HG03439 (cell line): ENCODE results near the gene FGGY.
"Not testable (repeated sequence)": the region's sequence is repeated elsewhere in the genome, so short reads cannot be mapped to it uniquely, and the experiment has no call there.

ENCODE experiments used
- ATAC-seq: cut with Tn5 transposase; IDR thresholded peaks from one replicate; pipeline ENCODE4 v1.9.1; 2021; ENCODE audit warnings: mild to moderate bottlenecking, moderate library complexity; ENCODE audit not compliant: unreplicated experiment

FGGY gene

DNA sequence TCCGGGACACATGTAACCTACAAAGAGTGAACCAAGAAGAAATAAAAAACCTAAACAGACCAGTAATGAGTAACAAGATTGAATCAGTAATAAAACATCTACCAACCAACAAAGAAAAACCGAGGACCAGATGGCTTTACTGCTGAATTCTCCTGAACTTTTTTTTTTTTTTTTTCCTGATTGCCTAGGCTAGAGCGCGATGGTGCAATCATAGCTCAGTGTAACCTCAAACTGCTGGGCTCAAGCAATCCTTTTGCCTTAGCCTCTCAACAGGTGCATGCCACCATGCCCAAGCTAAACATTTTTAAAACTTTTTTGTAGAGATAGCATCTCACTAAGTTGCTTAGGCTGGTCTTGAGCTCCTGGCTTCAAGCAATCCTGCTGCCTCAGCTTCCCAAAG, 11.2 kb upstream of the FGGY start:
- ATAC-seq: no peak

DNA sequence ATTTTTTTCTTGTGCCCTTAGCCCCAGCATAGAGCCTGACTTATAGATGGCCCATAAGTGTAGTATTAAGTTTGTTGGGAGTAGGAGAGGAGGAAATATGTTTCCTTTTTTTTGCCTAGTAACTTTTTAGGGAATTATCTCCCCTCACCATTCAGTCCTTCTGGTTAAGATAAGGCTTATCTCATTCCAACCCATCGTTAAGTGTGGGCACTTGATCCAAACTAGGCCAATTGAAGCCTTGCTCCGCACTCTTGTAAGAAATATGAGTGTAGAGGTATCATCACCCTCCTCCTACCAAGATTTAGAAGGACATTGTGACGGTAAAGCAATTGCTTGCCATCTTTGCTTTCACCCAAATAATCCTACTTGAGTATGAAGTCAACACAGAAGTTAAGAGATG, 8.8 kb upstream of the FGGY start:
- no peak for ATAC-seq

DNA sequence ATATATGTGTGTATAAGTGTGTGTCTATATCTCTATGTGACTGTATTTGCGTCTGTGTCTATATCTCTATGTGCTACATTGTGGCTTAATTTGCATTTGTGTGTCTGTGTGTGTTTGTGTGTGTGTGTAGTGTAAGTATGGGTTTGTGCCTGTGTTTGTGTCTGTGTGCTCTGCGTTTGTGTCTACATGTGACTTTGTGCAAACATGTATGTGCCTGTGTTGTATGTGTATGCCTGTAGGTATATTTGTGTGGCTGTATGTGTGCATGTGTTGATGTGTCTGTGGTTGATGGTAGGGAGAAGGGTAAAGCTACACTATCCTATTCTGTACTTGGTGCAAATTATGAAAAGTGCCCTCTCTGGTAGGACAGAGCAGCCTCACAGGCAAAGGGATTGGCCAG, 7.3 kb upstream of the FGGY start:
- ATAC-seq: no peak

DNA sequence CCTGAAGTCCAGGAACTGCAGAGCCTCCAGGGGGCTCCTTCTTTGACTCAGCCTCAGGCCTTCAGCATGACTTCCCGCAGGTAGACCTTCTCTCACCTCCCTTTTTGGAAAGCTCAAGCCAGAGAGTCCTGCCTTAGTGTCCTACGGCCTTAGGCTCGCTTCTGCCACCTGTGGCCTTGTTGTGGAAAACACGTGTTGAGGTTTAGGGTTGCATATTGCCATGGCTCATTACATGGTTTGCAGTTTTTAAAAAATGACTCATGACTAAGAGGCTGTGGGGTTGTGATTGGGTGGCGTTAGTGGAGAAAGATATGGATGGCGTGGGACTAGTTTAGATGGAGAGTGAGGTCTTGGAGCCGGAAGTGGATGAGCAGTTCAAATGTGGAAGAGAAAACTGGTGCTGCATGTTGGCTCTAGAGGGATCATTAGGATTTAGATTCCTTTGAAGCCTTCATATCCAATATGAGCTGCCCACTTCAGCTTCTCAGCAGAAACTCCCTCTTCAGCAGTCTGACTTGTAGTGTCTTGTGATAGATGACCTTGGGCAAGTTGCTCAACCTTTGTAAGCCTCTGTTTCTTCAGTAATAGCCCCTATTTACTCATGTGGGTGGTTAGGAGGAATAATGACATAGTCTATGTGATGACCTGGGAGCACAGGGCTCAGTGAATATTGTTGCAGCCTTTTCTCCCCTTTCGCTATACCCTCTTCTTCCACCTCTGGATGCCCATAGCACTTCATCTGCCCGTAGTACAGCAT, 6.5 kb upstream of the FGGY start:
- peak; percentile 76 for ATAC-seq

DNA sequence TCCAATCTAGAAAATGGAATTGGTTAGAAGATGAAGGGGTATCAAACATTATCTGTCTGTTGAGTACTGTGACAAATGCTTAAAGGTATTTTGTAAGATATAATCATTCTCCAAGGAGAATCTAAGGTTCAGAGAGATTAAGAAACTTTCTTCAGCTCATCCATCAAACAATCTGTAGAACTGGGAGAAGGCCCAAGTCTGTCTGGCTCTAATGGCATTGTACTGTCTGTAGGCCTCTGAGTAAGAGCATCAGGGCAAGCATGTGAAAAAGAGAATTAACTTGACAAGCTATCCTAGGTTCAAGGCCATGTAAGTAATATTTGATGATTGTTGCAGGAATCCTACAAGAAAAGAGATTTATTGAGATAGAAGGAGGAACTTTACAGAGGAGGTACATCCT, 5.3 kb upstream of the FGGY start:
- ATAC-seq: no peak

DNA sequence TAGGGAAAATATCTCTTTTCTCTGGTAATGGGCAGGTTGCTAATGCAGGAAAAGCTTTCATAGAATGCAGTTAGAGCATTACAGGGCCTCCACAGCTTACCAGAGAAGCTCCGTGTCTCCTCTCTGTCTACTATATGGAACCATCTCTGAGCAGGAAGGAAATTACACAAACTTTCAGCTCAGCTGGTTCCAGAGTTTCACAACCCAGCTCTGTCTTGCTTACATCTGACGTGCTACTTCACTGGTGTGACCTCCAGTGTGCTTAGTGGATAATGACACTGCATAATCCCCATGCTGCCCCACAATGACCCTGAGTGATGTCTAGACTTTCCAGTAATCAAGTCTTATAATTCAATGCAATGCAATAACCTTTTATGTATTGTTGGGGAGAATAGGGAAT, 4.3 kb upstream of the FGGY start:
- ATAC-seq: no peak

DNA sequence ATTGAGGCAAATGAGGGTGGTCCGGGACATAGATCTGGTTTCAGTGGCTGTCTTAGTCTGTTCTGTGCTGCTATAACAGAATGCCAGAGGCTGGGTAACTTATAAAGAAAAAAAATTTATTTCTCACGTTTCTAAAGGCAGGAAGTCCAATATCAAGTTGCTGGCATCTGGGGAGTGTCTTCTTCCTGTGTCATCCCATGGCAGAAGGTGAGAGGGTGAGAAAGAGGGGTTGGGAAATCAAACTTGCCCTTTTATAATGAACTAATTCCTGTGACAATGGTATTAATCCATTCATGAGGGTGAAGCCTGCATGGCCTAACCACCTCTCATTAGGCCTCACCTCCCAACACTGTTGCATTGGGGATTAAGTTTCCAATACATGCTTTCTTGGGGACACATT, 3.7 kb upstream of the FGGY start:
- ATAC-seq: no peak

DNA sequence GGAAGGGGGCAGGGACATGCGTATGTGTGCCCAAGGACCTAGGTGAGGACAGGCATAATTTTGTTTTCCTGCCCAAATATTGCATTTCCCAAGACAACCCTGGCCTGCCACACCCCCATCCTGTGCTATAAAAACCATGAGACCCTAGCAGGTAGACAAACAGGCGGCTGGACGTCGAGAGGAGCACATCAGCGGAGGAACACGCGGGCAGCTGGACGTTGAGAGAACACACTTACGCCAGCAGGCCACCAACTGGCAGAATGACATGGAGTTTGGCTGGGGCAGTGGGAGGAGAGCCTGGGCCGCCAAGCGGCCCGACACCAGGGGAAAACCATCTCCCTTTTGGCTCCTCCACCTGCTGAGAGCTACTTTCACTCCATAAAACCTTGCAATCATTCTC, 3.0 kb upstream of the FGGY start:
- no peak for ATAC-seq

DNA sequence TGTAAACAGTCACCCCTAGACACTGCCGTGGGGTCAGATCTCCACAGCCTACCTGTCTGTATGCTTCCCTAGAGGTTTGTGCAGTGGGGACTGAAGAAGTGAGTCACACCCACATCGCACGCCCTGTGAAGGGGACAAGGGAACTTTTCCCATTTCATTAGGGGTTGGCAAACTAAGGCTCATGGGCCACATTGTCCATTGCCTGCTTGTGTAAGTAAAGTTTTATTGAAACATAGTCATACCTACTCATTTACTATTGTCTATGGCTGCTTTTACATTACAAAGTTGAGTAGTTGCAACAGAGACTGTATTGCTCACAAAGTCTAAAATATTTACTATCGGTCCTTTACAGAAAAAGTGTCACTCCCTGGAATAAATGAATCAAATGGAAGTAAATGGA, 2.5 kb upstream of the FGGY start:
- no peak for ATAC-seq

DNA sequence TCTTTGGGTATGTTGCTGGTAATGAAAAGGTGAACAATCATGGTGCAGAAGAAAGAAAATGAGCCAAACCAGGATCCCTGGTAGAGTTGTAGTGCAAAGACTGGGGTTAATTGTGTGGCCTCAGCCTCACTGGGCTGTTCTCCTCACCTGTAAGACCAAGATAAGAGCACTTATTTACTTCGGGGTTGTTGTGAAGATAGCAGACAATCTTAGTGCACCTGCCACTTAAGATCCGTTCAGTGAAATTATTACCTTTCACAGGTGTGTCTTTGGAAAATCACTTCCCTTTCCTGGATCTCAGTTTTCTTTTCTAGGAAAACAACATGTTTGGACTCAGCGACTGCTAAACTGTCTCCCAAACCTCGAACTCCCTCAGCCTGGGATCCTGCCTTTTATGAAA, 1.3 kb upstream of the FGGY start:
- ATAC-seq: no peak

DNA sequence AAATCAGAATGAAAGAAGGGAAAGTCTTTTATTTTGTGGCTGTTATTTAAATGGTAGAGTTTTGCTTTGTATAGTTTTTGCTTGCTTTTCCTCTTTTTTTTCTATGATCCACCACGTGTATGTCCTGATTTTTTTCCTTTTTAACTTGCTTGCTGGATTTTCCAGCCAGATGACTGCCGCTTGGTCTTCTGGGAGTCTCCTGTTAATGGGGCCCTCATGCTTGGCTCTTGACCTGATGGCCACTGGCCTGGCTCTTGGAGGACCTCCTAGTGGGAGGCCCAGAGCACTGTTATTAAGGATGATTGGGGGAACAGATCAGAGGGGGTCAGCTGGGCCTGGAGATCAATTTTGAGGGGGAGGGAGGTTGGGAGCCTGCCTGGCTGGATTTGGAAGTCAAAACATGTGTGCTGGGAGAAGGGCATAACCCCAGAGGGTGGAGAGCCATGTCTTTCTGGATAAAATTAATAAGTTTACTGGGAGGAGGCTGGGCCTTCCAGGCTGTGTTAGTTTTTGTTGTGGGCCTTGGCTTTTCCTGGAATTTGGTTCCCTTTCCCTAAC, 1.2 kb downstream of the FGGY start:
- no peak for ATAC-seq

DNA sequence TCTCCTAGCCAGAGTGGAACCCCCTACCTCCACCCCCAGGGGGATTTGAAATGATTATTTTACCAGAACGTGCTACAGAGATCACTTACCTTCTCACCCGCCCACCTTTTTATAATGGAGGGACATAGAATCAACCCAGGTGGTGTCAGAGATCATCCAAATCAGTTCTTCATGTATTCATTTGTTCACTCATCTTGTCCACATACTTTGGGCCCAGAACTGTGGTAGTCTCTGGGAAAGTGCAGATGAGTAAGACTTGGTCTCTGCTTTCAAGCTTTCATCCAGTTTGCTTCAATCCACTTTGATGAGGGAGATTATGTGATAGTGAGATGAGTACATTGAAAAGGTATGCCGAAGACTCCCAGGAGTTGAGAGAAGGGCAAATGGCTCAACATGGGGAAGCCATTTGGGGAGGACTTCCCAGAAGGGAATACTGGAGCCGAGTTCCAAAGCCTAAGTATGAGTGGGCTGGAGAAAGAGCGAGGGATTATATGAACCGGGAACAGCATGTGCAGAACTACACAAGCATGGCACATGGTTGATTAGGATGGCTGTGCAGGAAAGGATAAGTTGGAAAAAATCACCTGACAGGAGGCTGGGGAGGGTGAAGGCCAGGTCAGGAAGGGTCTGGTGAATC, 1.9 kb downstream of the FGGY start:
- ATAC-seq: no peak

DNA sequence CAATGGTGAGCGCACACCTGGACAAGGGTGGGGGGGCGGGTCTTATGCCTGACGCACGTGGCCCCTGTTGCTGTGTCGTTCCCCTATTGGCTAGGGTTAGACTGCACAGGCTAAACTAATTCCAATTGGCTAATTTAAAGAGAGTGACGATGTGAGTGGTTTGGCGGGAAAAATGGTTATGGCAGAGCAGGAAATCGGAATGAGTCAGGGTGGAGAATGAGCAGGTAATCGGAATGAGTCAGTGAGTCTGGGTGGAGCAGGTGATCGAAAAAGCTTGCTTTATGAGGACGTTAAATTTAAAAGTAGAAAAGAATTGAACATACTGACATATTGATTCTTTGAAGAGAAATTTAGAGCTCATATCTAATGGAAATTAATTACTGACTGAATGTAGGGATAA, 2.8 kb downstream of the FGGY start:
- ATAC-seq: not testable (repeated sequence)

DNA sequence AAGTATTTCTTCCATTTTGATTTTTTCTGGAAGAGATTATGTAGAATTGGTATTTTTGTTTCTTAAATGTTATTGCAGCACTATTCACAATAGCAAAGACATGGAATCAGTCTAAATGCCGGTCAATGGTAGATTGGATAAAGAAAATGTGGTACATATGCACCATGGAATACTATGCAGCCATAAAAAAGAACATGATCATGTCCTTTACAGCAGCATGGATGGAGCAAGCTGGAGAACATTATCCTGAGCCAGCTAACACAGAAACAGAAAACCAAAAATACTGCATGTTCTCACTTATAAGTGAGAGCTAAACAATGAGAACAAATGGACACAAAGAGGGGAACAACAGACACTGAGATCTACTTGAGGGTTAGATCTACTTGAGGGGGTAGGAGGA, 5.4 kb downstream of the FGGY start:
- ATAC-seq: no peak

DNA sequence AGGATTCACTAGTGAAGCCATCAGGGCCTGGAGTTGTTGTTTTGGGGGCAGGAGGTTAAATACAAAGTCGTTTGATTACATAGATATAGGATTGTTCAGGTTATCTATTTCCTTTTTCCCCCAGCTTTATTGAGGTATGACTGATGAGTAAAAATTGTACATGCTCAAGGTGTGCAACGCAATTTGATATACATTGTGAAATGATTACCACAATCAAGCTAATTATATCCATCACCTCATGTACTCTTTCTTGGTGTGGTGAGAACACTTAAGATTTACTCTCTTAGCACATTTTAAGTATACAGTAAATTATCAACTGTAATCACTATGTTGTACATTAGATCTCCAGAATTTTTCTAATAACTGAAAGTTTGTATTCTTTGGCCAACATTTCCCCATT, 6.0 kb downstream of the FGGY start:
- ATAC-seq: no peak

DNA sequence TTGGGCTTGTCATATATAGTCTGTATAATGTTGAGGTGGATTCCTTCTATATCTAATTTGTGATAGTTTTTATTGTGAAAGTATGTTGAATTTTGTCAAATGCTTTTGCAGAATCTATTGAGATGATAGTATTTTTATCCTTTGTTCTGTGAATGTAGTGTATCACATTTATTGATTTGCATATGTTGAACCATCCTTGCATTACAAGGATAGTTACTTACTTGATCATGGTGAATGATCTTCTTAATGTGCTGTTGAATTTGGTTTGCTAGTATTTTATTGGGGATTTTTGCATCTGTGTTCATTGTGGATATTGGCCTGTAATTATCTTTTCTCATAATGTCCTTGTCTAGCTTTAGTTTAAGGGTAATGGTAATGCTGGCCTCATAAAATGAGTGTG, 8.3 kb downstream of the FGGY start:
- ATAC-seq: no peak

DNA sequence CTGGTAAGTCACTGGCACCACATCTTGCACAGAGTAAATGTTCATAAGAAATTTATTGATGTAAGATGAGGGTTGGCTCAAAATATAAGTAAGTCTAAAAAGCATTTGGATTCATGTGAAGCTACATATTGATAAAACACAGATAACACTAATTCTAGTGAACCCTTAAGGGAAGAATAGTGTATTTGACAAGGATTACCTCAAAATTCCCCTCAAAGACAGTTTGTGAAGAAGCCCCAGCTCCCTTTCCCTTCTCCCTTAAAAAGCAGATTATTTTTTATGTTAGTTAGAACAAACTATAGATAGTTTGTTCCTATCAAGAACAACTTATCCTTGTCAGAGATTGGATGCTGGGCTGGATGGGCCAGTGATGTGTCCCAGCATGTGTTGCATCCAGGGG, 10.7 kb downstream of the FGGY start:
- no peak for ATAC-seq

DNA sequence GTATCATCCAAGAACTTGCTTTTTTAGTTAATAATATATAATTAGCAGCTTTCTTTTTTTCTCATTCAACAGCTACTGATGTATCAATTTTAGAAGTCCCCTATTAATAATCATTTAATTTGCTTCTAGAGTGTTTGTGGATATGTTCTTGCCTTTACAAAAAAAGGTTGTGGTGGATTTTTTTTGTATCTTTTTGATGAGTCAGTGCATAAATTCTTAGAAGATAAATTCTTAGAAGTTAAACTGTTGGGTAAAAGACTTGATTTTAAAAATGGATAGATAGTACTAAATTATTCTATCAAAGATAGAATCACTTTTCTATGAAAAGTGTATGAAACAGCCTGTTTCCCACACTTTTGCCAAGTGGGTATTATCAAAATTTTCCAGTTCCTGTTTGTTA, 11.9 kb downstream of the FGGY start:
- ATAC-seq: no peak

DNA sequence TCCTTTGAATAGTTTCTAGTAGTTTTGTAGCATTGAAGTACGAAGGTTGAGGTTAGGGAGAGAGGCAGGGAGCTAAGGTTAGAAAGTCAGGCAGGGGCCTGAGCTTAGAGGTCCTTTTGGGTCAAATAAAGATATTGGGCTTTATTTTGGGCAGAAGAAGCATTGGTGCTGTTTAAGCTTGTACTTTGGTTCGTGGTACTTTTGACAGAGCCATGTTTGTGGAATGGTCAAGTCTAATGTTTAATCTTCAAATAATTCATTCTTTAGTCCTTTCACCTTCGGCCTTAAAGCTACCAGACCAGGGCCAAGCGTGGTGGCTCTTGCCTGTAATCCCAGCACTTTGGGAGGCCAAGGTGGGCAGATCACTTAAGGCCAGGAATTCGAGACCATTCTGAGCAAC, 12.5 kb downstream of the FGGY start:
- no peak for ATAC-seq

DNA sequence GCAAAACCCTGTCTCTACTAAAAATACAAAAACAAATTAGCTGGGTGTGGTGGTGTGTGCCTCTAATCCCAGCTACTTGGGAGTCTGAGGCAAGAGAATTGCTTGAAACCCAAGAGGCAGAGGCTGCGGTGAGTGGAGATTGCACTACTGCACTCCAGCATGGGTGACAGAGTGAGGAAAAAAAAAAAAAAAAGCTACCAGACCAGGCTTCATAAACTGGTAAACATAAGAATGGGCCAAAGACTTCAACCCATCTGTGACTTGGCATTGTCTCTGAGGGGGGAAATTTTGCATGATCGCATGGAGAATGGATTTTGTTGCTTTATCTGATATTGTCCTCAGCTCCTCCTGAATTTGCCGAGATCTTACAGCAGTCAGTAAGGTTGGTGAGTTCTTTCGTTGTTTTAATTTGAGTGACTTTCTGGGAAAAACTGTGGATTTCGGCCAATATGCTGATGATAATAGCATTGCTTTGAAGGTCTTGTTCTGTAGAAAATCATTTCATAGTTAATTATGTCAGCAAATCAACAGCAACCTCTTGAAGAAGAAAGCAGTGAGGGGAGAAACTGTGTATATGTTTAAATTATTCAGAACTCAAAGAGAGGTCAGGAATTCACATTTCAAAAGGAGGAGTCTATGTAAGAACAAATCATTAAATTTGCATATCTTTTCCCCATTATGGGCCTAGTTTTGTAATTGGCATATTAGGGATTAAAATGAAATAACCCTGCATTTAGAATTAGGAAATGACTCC, 13.1 kb downstream of the FGGY start:
- ATAC-seq: no peak

DNA sequence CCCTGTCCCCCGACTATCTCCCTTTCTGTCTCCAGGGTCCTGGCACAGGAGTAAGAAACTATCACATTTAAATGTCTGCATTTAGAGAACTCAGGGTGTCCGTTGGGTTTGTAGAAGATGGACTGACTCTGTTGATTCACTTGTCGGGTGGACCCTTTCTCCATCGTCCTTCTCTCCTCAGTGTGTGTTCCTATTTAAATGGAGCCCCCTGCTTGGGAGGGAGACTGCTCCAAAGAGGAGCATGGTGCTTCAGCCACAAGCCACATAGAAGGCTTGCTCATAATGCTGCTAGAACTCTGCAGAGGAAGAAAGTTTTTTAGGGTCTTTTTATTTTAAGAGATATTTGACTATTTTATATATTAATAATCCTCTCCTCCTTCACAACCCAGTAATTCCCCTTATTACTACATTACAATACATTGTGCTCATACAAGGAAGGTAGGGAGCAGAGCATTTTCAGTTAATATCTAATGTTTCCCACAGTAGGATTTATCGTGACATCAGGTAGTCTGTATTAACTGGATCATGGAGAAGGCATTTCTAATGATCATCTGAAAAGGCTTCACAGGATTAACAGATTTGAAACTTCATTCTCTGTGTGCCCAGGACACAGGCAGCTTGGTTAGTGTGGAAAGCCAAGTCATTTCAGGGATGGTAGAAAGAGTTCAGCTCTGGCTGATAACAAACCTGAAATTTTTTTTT, 13.8 kb downstream of the FGGY start:
- no peak for ATAC-seq
